Astrocyte (in vitro differentiated cells and primary cell): ENCODE measurements around the gene BTBD18. TPM values are rescaled to one million over a fixed set of nuclear protein-coding genes. Genes with fewer than 3 reads are reported as not detected.
A peak's percentile ranks its signal among the peaks of the same experiment; 100 is the strongest.

Experiments
- DNase-seq: peaks from one replicate; pipeline ENCODE4 v3.0.0-alpha.2; 2010; ENCODE audit warnings: low read depth
- FAIRE-seq: peaks from 2 replicates; lab custom pipeline; 2011; peaks lifted over from hg19 to GRCh38; lab: Jason Lieb, UNC
- H2AFZ ChIP-seq: 2 replicates; pipeline ENCODE4 v1.6.0; 2012; ENCODE audit warnings: low read depth, low read length, inconsistent platforms
- H3K27ac ChIP-seq: 2 replicates; pipeline ENCODE4 v1.5.1; 2011; ENCODE audit warnings: low read depth, low read length, inconsistent platforms
- H3K27me3 ChIP-seq: 2 replicates; pipeline ENCODE4 v1.6.0; 2011; ENCODE audit warnings: low read length, inconsistent platforms; ENCODE audit not compliant: insufficient read depth
- H3K36me3 ChIP-seq: 2 replicates; pipeline ENCODE4 v1.5.1; 2011; ENCODE audit warnings: low read length, inconsistent platforms; ENCODE audit not compliant: insufficient read depth
- H3K4me1 ChIP-seq: 2 replicates; pipeline ENCODE4 v1.5.1; 2011; ENCODE audit warnings: low read length, inconsistent platforms; ENCODE audit not compliant: insufficient read depth
- H3K4me2 ChIP-seq: 2 replicates; pipeline ENCODE4 v1.6.0; 2012; ENCODE audit warnings: low read length, inconsistent platforms
- H3K4me3 ChIP-seq: 2 replicates; pipeline ENCODE4 v1.5.1; 2011; ENCODE audit warnings: low read depth, mild to moderate bottlenecking, low read length, inconsistent platforms; ENCODE audit not compliant: insufficient read depth
- H3K79me2 ChIP-seq: 2 replicates; pipeline ENCODE4 v1.6.0; 2012; ENCODE audit warnings: mild to moderate bottlenecking, low read length, inconsistent platforms; ENCODE audit not compliant: insufficient read depth
- H3K9ac ChIP-seq: 2 replicates; pipeline ENCODE4 v1.6.0; 2012; ENCODE audit warnings: mild to moderate bottlenecking, low read length, inconsistent platforms
- H3K9me3 ChIP-seq: 2 replicates; pipeline ENCODE4 v1.5.1; 2012; ENCODE audit warnings: low read depth, mild to moderate bottlenecking, low read length, inconsistent platforms; ENCODE audit not compliant: insufficient read depth
- H4K20me1 ChIP-seq: 2 replicates; pipeline ENCODE4 v1.6.0; 2012; ENCODE audit warnings: low read length, inconsistent platforms; ENCODE audit not compliant: insufficient read depth
- H3K27ac Mint-ChIP-seq: one replicate; pipeline ENCODE4 v1.8.0; 2021; ENCODE audit warnings: mild to moderate bottlenecking, mixed read lengths; ENCODE audit not compliant: unreplicated experiment
- H3K27me3 Mint-ChIP-seq: one replicate; pipeline ENCODE4 v1.8.0; 2021; ENCODE audit warnings: low read depth, mixed read lengths; ENCODE audit not compliant: unreplicated experiment
- H3K36me3 Mint-ChIP-seq: one replicate; pipeline ENCODE4 v1.8.0; 2021; ENCODE audit warnings: low read depth, mixed read lengths; ENCODE audit not compliant: unreplicated experiment
- H3K4me1 Mint-ChIP-seq: one replicate; pipeline ENCODE4 v1.8.0; 2021; ENCODE audit warnings: low read depth, mixed read lengths; ENCODE audit not compliant: unreplicated experiment
- H3K4me3 Mint-ChIP-seq: one replicate; pipeline ENCODE4 v1.8.0; 2021; ENCODE audit warnings: mild to moderate bottlenecking, moderate library complexity, mixed read lengths; ENCODE audit not compliant: unreplicated experiment
- H3K9me3 Mint-ChIP-seq: one replicate; pipeline ENCODE4 v1.8.0; 2021; ENCODE audit warnings: mild to moderate bottlenecking, mixed read lengths; ENCODE audit not compliant: unreplicated experiment
- EZH2 ChIP-seq: IDR thresholded peaks from 2 replicates; pipeline ENCODE4 v1.6.1; 2012; ENCODE audit warnings: mild to moderate bottlenecking, low read length, inconsistent platforms; ENCODE audit not compliant: insufficient read depth
- total RNA-seq: library from RNA; stranded (reverse); gene quantifications from 2 replicates; pipeline ENCODE4 v1.2.1, GENCODE V29; 2021
- TF ChIP-seq, protein P1 (sequence below): IDR thresholded peaks from 2 replicates; pipeline ENCODE4 v1.5.1; 2011; ENCODE audit warnings: low read depth, mild to moderate bottlenecking, inconsistent platforms, low read length, moderate library complexity; ENCODE audit not compliant: insufficient read depth

The BTBD18 gene
- total RNA-seq, 1 donor from 2014 or later = not detected

DNA sequence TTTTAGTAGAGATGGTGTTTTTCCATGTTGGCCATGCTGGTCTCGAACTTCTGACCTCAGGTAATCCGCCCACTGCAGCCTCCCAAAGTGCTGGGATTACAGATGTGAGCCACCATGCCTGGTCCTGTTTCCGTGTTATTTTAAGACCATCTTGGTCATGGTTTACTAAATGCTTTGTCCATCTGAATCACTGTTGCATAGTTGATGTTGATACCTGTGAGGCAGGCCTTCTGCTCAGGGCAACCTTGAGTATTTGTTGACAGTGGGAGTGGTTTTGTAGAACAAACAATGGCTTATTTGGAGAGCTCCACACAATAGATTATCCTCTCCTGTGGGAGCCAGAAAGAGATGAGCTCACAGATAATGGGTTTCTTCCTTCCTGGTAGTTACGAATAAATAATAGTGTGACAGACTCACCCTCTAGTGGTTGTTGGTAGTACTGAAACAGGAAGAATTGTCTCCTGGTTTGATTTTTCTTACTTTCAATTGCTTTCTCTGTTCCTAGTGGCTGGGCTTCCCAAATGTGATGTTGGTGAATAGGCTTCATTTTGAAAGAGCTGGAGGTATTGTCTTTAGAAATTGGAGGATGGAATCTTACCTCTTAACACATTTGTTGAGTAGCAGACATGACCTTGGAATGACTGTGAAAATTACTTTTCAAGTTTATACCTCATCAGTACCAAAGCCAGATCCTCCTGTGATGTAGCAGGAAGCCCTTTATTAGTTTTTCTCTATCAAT is 49.0 kb upstream of the BTBD18 start:
- Mint-ChIP-seq H3K27me3 (no peaks in the 10 kb centered on the region), H3K36me3 (peaks cover 37% of the 10 kb centered on the region), H3K27ac (peak overlapping the region; percentile 75), H3K9me3 (no peaks in the 10 kb centered on the region), H3K4me1 (peaks cover 52% of the 10 kb centered on the region), H3K4me3 (peak overlapping the region; percentile 72)
- H3K4me3 ChIP-seq = no peak overlapping the region
- no peak overlapping the region for H3K27ac ChIP-seq
- no peaks in the 10 kb centered on the region for H3K9me3 ChIP-seq
- FAIRE-seq (peak; percentile 76), DNase-seq (peak; percentile 42)
- H3K27me3 ChIP-seq = no peaks in the 10 kb centered on the region
- peak overlapping the region; percentile 23 for H3K9ac ChIP-seq
- H2AFZ ChIP-seq = no peak overlapping the region
- H3K36me3 ChIP-seq = peaks cover 58% of the 10 kb centered on the region
- TF ChIP-seq, protein P1, sequence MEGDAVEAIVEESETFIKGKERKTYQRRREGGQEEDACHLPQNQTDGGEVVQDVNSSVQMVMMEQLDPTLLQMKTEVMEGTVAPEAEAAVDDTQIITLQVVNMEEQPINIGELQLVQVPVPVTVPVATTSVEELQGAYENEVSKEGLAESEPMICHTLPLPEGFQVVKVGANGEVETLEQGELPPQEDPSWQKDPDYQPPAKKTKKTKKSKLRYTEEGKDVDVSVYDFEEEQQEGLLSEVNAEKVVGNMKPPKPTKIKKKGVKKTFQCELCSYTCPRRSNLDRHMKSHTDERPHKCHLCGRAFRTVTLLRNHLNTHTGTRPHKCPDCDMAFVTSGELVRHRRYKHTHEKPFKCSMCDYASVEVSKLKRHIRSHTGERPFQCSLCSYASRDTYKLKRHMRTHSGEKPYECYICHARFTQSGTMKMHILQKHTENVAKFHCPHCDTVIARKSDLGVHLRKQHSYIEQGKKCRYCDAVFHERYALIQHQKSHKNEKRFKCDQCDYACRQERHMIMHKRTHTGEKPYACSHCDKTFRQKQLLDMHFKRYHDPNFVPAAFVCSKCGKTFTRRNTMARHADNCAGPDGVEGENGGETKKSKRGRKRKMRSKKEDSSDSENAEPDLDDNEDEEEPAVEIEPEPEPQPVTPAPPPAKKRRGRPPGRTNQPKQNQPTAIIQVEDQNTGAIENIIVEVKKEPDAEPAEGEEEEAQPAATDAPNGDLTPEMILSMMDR = peak; percentile 93
- no peak for TF ChIP-seq EZH2
- peaks cover 76% of the 10 kb centered on the region for H4K20me1 ChIP-seq
- H3K4me2 ChIP-seq = no peak overlapping the region
- H3K79me2 ChIP-seq = peaks cover 82% of the 10 kb centered on the region
- H3K4me1 ChIP-seq = peaks cover 18% of the 10 kb centered on the region

DNA sequence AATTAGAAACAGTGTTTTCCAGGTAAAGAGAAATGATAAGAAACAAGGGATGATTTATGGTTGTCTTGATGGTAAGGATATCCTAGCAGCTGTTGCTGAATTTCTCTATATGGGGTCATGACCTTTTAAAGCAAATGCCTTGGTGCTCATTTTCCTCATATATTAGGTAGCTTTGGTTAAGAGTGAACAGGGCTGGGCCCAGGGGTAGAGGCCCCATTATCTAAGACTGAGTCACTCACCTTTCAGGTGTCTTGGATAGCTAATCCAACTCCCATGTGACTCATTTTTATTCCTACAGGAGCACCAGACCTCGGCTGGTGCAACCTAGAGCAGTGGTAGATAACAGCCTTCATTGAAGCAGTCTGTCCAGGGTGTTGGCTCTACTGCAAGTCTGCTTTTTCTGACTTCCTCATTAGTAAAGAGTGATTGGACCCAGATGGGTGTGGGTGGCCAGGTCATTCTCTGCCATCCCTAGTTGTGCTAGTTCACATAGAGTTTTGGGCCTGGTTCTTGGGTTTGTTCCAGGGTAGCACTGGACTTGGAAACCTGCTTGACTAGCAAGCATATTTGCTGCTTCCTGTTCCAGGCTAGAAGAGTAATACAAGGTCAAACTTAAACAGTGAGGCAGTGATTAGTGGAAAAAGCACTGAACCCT is 47.4 kb upstream of the BTBD18 start:
- TF ChIP-seq, protein P1 = no peak
- TF ChIP-seq EZH2 = no peak
- H3K4me2 ChIP-seq = peak overlapping the region; percentile 29
- H3K9me3 ChIP-seq = no peaks in the 10 kb centered on the region
- H2AFZ ChIP-seq = no peak overlapping the region
- peaks cover 35% of the 10 kb centered on the region for H3K36me3 Mint-ChIP-seq
- peaks cover 51% of the 10 kb centered on the region for H3K4me1 Mint-ChIP-seq
- no peaks in the 10 kb centered on the region for H3K9me3 Mint-ChIP-seq
- H3K27ac ChIP-seq = no peak overlapping the region
- no peak overlapping the region for H3K9ac ChIP-seq
- peak; percentile 68 for DNase-seq
- H3K27me3 ChIP-seq = no peaks in the 10 kb centered on the region
- peaks cover 18% of the 10 kb centered on the region for H3K4me1 ChIP-seq
- no peak overlapping the region for H3K4me3 ChIP-seq
- no peak for FAIRE-seq
- H3K27ac Mint-ChIP-seq = peak overlapping the region; percentile 22
- H3K4me3 Mint-ChIP-seq = no peak overlapping the region
- H3K36me3 ChIP-seq = peaks cover 55% of the 10 kb centered on the region
- peaks cover 89% of the 10 kb centered on the region for H4K20me1 ChIP-seq
- H3K27me3 Mint-ChIP-seq = no peaks in the 10 kb centered on the region
- H3K79me2 ChIP-seq = peaks cover 92% of the 10 kb centered on the region
